NT2/D1 (cell line): ENCODE data around the gene INTS12.

ENCODE experiments used
- DNase-seq: peaks from one replicate; pipeline ENCODE4 v3.0.0-alpha.2; 2011; ENCODE audit warnings: low read depth, low spot score
- H3K27me3 ChIP-seq: 2 replicates; pipeline ENCODE4 v1.6.0; 2011; ENCODE audit warnings: mild to moderate bottlenecking; ENCODE audit not compliant: insufficient read length, insufficient read depth
- H3K36me3 ChIP-seq: 2 replicates; pipeline ENCODE4 v1.6.1; 2011; ENCODE audit warnings: mild to moderate bottlenecking, low read length, mixed read lengths; ENCODE audit not compliant: insufficient read depth, insufficient read length
- H3K4me1 ChIP-seq: 2 replicates; pipeline ENCODE4 v1.5.1; 2011; ENCODE audit not compliant: insufficient read depth, insufficient read length
- H3K4me3 ChIP-seq: 2 replicates; pipeline ENCODE4 v1.5.1; 2011; ENCODE audit warnings: low read depth; ENCODE audit not compliant: insufficient read length
- H3K9ac ChIP-seq: 2 replicates; pipeline ENCODE4 v1.6.0; 2011; ENCODE audit warnings: low read depth; ENCODE audit not compliant: insufficient read length
- H3K9me3 ChIP-seq: 2 replicates; pipeline ENCODE4 v1.5.1; 2011; ENCODE audit warnings: mild to moderate bottlenecking, low read length; ENCODE audit not compliant: insufficient read depth
- SUZ12 ChIP-seq: IDR thresholded peaks from 2 replicates; pipeline ENCODE4 v1.6.1; 2011; ENCODE audit not compliant: insufficient read length, insufficient read depth; ENCODE audit errors: extremely low read depth
- YY1 ChIP-seq: IDR thresholded peaks from 2 replicates; pipeline ENCODE4 v1.6.1; 2011; ENCODE audit not compliant: insufficient read length, insufficient read depth
- ZNF274 ChIP-seq: IDR thresholded peaks from 2 replicates; pipeline ENCODE4 v1.6.1; 2011; ENCODE audit warnings: mild to moderate bottlenecking, low read depth, low read length

The INTS12 gene

DNA sequence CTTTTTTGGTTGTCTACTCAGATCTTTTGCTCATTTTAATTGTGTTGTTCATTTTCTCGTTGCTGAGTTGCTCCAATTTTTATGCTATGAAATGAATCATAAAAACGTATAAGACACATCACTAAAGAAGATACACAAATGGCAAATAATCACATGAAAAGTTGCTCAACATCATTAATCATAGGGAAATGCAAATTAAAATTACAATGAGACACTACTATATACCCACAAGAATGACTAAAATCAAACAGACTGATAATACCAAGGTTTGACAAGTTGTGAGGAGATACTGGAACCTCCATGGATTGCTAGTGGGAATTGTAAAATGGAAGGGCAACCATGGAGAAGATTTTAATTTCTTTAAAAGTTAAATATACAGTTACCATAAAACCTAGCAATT lies 17.1 kb upstream of the INTS12 start:
- Histone ChIP-seq H3K27me3 (no peaks in the 10 kb centered on the region), H3K36me3 (peaks cover 28% of the 10 kb centered on the region), H3K9ac (no peak overlapping the region), H3K4me1 (no peaks in the 10 kb centered on the region), H3K4me3 (no peak overlapping the region), H3K9me3 (0 out of 2 replicates have a peak, but pooled peaks cover 11% of the 10 kb centered on the region)
- TF ChIP-seq YY1 (no peak), SUZ12 (no peak), ZNF274 (no peak)
- DNase-seq = no peak

DNA sequence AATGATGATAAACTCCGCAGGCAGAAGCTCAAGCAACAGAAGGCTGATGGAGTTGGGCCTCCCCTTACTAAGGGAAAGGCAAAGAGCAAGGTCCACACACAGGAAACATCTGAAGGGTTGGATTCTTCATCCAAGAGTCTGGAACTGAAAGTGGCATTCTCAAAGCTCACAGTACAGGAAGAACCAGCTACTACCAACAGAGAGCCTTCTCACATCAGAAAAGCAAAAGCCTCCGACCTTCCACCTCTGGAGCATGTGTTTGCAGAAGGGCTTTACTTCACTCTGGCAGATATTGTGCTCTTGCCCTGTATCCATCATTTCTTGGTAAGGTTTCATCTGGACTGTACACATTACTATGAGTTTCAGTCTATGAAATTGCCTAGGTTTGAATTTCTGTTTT lies 10.7 kb upstream of the INTS12 start:
- Histone ChIP-seq H3K27me3 (no peaks in the 10 kb centered on the region), H3K4me3 (no peak overlapping the region), H3K36me3 (peaks cover 35% of the 10 kb centered on the region), H3K9me3 (no peaks in the 10 kb centered on the region; the same call in 1 of the 2 replicates), H3K9ac (no peak overlapping the region), H3K4me1 (no peaks in the 10 kb centered on the region)
- TF ChIP-seq ZNF274 (no peak), YY1 (no peak), SUZ12 (no peak)
- no peak for DNase-seq

GRCh38 chr4:105715692-105716278 lies 7.3 kb upstream of the INTS12 start:
- H3K27me3 ChIP-seq = no peaks in the 10 kb centered on the region
- H3K4me1 ChIP-seq = no peaks in the 10 kb centered on the region
- peaks cover 25% of the 10 kb centered on the region for H3K36me3 ChIP-seq
- no peaks in the 10 kb centered on the region; the same call in 1 of the 2 replicates for H3K9me3 ChIP-seq
- no peak overlapping the region for H3K9ac ChIP-seq
- H3K4me3 ChIP-seq = no peak overlapping the region
- DNase-seq = no peak
- TF ChIP-seq ZNF274 (no peak), YY1 (no peak), SUZ12 (no peak)

GRCh38 chr4:105714932-105715331 lies 6.4 kb upstream of the INTS12 start:
- no peak for DNase-seq
- H3K9ac ChIP-seq = no peak overlapping the region
- H3K4me1 ChIP-seq = no peaks in the 10 kb centered on the region
- no peak for TF ChIP-seq SUZ12
- TF ChIP-seq ZNF274 = no peak
- no peak for TF ChIP-seq YY1
- H3K27me3 ChIP-seq = no peaks in the 10 kb centered on the region
- no peaks in the 10 kb centered on the region; the same call in 1 of the 2 replicates for H3K9me3 ChIP-seq
- no peak overlapping the region for H3K4me3 ChIP-seq
- peaks cover 19% of the 10 kb centered on the region for H3K36me3 ChIP-seq

GRCh38 chr4:105714071-105714521 lies 5.6 kb upstream of the INTS12 start:
- Histone ChIP-seq H3K4me1 (no peaks in the 10 kb centered on the region), H3K36me3 (peaks cover 14% of the 10 kb centered on the region), H3K9me3 (no peaks in the 10 kb centered on the region; the same call in 1 of the 2 replicates), H3K27me3 (no peaks in the 10 kb centered on the region), H3K4me3 (no peak overlapping the region), H3K9ac (no peak overlapping the region)
- DNase-seq = no peak
- TF ChIP-seq SUZ12 (no peak), YY1 (no peak), ZNF274 (no peak)

DNA sequence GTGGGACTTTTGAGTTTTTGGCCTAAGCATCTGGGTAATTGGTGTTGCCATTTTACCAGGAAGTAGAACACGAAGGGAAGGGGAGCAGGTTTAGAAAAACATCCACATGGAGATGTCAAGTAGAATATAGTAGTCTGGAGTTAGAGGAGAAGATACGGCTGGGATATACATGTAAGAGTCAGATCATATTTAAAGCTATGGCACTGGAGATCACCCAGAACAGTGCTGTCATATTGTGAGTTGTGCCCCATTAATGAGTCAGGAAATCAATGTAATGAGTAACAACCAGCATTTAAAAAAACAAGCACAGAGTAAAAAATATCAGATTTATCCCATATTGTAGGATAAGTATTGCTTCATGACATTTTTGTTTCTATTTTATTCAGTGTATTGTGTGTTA lies 4.3 kb upstream of the INTS12 start:
- DNase-seq = no peak
- Histone ChIP-seq H3K36me3 (peaks cover 2% of the 10 kb centered on the region), H3K9ac (no peak overlapping the region), H3K27me3 (no peaks in the 10 kb centered on the region), H3K9me3 (no peaks in the 10 kb centered on the region; the same call in 1 of the 2 replicates), H3K4me1 (no peaks in the 10 kb centered on the region), H3K4me3 (no peak overlapping the region)
- TF ChIP-seq YY1 = no peak

DNA sequence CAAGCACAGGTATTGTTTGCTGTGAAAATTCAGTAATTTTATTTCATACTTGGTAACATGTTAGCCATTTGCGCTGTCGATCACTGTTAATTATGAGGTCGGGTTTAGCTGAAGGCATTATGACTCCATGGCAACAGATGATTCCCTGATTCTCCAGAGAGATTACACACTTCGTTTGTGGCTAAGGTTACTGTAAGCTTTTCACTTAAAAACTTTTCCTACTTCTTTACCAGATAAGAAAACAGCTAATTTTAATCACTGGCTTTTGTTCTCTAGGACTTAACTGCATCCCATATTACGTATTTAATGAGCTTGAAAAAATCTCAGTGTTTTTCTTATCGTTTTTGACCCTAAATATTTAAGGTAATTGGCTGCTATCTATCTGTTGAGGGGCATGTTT lies 2.2 kb upstream of the INTS12 start:
- no peaks in the 10 kb centered on the region for H3K36me3 ChIP-seq
- H3K27me3 ChIP-seq = no peaks in the 10 kb centered on the region
- DNase-seq = no peak
- no peak overlapping the region for H3K9ac ChIP-seq
- no peaks in the 10 kb centered on the region for H3K9me3 ChIP-seq
- no peak overlapping the region for H3K4me3 ChIP-seq
- no peak for TF ChIP-seq ZNF274
- no peak for TF ChIP-seq YY1
- TF ChIP-seq SUZ12 = no peak
- no peaks in the 10 kb centered on the region for H3K4me1 ChIP-seq
